IMR-90 (cell line): ENCODE data around the gene GRK2. TPM values are rescaled to one million over a fixed set of nuclear protein-coding genes. Genes with fewer than 3 reads are reported as not detected.

Experiments used
- ATAC-seq: fragments of 200-7000 bp; cut with Tn5 transposase; 2 replicates; pipeline ENCODE4 v1.9.1; 2020; ENCODE audit warnings: low read depth, mild to moderate bottlenecking, moderate library complexity
- BruUV-seq: library from RNA; stranded (reverse); fragments of 400-500 nt; replicated peaks from 2 replicates; lab custom pipeline; 2021; lab: Mats Ljungman, UMichigan
- CTCF ChIA-PET: fragments of 300-600 bp; formaldehyde crosslinking; extraction: SDS; loops from one replicate; lab custom pipeline; 2021; ENCODE audit warnings: antibody characterized with exemption; lab: Yijun Ruan, JAX
- POLR2A ChIA-PET: fragments of 300-600 bp; sonication (Branson Sonifier 250); formaldehyde crosslinking; loops from one replicate; lab custom pipeline; 2022; ENCODE audit warnings: antibody characterized with exemption; ENCODE audit not compliant: unreplicated experiment; lab: Charles Lee
- DNase-seq: peaks from one replicate; pipeline ENCODE4 v3.0.0; 2013
- H2AFZ ChIP-seq: replicated peaks from 2 replicates; pipeline ENCODE3; 2013; ENCODE audit warnings: low read length, mild to moderate bottlenecking; ENCODE audit not compliant: poor library complexity
- H2AK5ac ChIP-seq: 2 replicates; pipeline ENCODE4 v1.6.1; 2013; ENCODE audit warnings: low read depth, low read length, inconsistent platforms
- H2AK9ac ChIP-seq: replicated peaks from 2 replicates; pipeline ENCODE3; 2013; ENCODE audit warnings: mild to moderate bottlenecking, low read depth, low read length, moderate library complexity; ENCODE audit not compliant: poor library complexity
- H2BK120ac ChIP-seq: 2 replicates; pipeline ENCODE4 v1.6.1; 2013; ENCODE audit warnings: low read depth, low read length, inconsistent platforms
- H2BK15ac ChIP-seq: 3 replicates; pipeline ENCODE4 v1.6.1; 2013; ENCODE audit warnings: low read depth, low read length, inconsistent platforms
- H2BK20ac ChIP-seq: 2 replicates; pipeline ENCODE4 v1.6.1; 2013; ENCODE audit warnings: low read depth, mild to moderate bottlenecking, inconsistent platforms, low read length, moderate library complexity
- H2BK5ac ChIP-seq: 2 replicates; pipeline ENCODE4 v1.6.1; 2013; ENCODE audit warnings: mild to moderate bottlenecking, low read depth, low read length, inconsistent platforms; ENCODE audit not compliant: poor library complexity, severe bottlenecking
- H3K14ac ChIP-seq: replicated peaks from 2 replicates; pipeline ENCODE4 v1.6.1; 2013; ENCODE audit warnings: low read depth, low read length, inconsistent platforms
- H3K18ac ChIP-seq: 2 replicates; pipeline ENCODE4 v1.6.1; 2013; ENCODE audit warnings: low read depth, low read length, control low read depth
- H3K23ac ChIP-seq: 2 replicates; pipeline ENCODE4 v1.6.1; 2013; ENCODE audit warnings: low read depth, low read length, inconsistent platforms
- H3K27ac ChIP-seq: 2 replicates; pipeline ENCODE4 v1.5.1; 2013; ENCODE audit warnings: mild to moderate bottlenecking, control low read depth, low read length; ENCODE audit not compliant: insufficient read depth
- H3K27me3 ChIP-seq: 2 replicates; pipeline ENCODE4 v1.6.1; 2013; ENCODE audit warnings: low read length; ENCODE audit not compliant: control insufficient read depth, insufficient read depth
- H3K36me3 ChIP-seq: 2 replicates; pipeline ENCODE4 v1.6.1; 2013; ENCODE audit warnings: low read length, mixed read lengths; ENCODE audit not compliant: control insufficient read depth, insufficient read depth
- H3K4ac ChIP-seq: 2 replicates; pipeline ENCODE4 v1.6.1; 2013; ENCODE audit warnings: low read depth, low read length, inconsistent platforms
- H3K4me1 ChIP-seq: 2 replicates; pipeline ENCODE4 v1.6.1; 2013; ENCODE audit warnings: low read length, mixed read lengths; ENCODE audit not compliant: control insufficient read depth, insufficient read depth
- H3K4me2 ChIP-seq: 2 replicates; pipeline ENCODE4 v1.6.1; 2013; ENCODE audit warnings: low read depth, mild to moderate bottlenecking, control low read depth, low read length, moderate library complexity
- H3K4me3 ChIP-seq: 2 replicates; pipeline ENCODE4 v1.5.1; 2013; ENCODE audit warnings: low read depth, mild to moderate bottlenecking, control low read depth, low read length, moderate library complexity; ENCODE audit not compliant: insufficient read depth
- H3K56ac ChIP-seq: 2 replicates; pipeline ENCODE4 v1.6.1; 2013; ENCODE audit warnings: low read length, inconsistent platforms; ENCODE audit not compliant: insufficient read depth; ENCODE audit errors: extremely low read depth
- H3K79me1 ChIP-seq, 2 experiments: 2 replicates each; pipeline ENCODE4 v1.6.1; 2013; ENCODE audit warnings: low read length in 2 of 2, inconsistent platforms in 1 of 2, low read depth in 1 of 2
- H3K9ac ChIP-seq: 2 replicates; pipeline ENCODE4 v1.6.1; 2013; ENCODE audit warnings: low read depth, low read length, control low read depth
- H3K9me1 ChIP-seq: 2 replicates; pipeline ENCODE4 v1.6.1; 2013; ENCODE audit warnings: low read length, inconsistent platforms; ENCODE audit not compliant: insufficient read depth
- H3K9me3 ChIP-seq: 2 replicates; pipeline ENCODE4 v1.6.1; 2013; ENCODE audit warnings: low read length; ENCODE audit not compliant: control insufficient read depth, insufficient read depth
- H4K20me1 ChIP-seq: 2 replicates; pipeline ENCODE4 v1.6.1; 2013; ENCODE audit warnings: low read length, inconsistent platforms; ENCODE audit not compliant: insufficient read depth
- H4K5ac ChIP-seq: 2 replicates; pipeline ENCODE4 v1.6.1; 2013; ENCODE audit warnings: mild to moderate bottlenecking, low read depth, low read length, control low read depth
- H4K8ac ChIP-seq, 2 experiments: 2 replicates each; pipeline ENCODE4 v1.6.1; 2013; ENCODE audit warnings: low read depth in 2 of 2, low read length in 2 of 2, control low read depth in 1 of 2, inconsistent platforms in 1 of 2
- H4K91ac ChIP-seq: 2 replicates; pipeline ENCODE4 v1.6.1; 2013; ENCODE audit warnings: low read depth, low read length, inconsistent platforms; ENCODE audit not compliant: insufficient read depth
- CHD1 ChIP-seq: IDR thresholded peaks from 2 replicates; pipeline ENCODE4 v1.6.1; 2012; ENCODE audit warnings: low read depth, low read length, improper control_type of control experiment
- ELK1 ChIP-seq: fragments of 150-350 bp; IDR thresholded peaks from 2 replicates; pipeline ENCODE4 v1.6.1; 2016; ENCODE audit warnings: low read depth, mild to moderate bottlenecking, low read length, moderate library complexity, borderline replicate concordance
- MAFK ChIP-seq: IDR thresholded peaks from 2 replicates; pipeline ENCODE4 v1.6.1; 2012; ENCODE audit warnings: low read depth, low read length, improper control_type of control experiment
- MXI1 ChIP-seq: IDR thresholded peaks from 2 replicates; pipeline ENCODE4 v1.6.1; 2012; ENCODE audit warnings: low read depth, mild to moderate bottlenecking, low read length, moderate library complexity, borderline replicate concordance
- POLR2A ChIP-seq: IDR thresholded peaks from 2 replicates; pipeline ENCODE4 v1.6.1; 2012; ENCODE audit warnings: mild to moderate bottlenecking, low read depth, low read length
- RAD21 ChIP-seq: IDR thresholded peaks from 2 replicates; pipeline ENCODE4 v1.6.1; 2012; ENCODE audit warnings: low read length, improper control_type of control experiment
- USF2 ChIP-seq: fragments of 150-350 bp; IDR thresholded peaks from 2 replicates; pipeline ENCODE4 v1.6.1; 2017; ENCODE audit warnings: mild to moderate bottlenecking, antibody characterized with exemption, low read length, low read depth
- WGBS, 2 experiments: methylation state at CpG; one replicate each; pipeline versions ENCODE4 v1.1.5 to v1.1.7; 2013; ENCODE audit warnings: missing lambda C conversion rate in 2 of 2; ENCODE audit not compliant: insufficient read length in 1 of 2; ENCODE audit errors: extremely low coverage in 2 of 2; 5-methylcytosine and 5-hydroxymethylcytosine counted together
- dilution Hi-C: fragments of 300-500 bp; cut with HindIII; formaldehyde crosslinking; loops from one replicate; pipeline ENCODE4 v1.14.3; 2018; ENCODE audit warnings: low sequenced_read_pairs; ENCODE audit not compliant: unreplicated experiment
- in situ Hi-C: fragments of 300-500 bp; cut with MboI; formaldehyde crosslinking; loops from 3 replicates; pipeline ENCODE4 v1.14.3; 2019; ENCODE audit warnings: low sequenced_read_pairs, inconsistent platforms, mixed read lengths
- intact Hi-C: fragments of 100-400 bp; cut with micrococcal nuclease; formaldehyde crosslinking; loops from 2 replicates; pipeline ENCODE4 v1.10.0; 2022
- polyA plus RNA-seq, 3 experiments: library from polyadenylated mRNA; depleted of rRNA; stranded (reverse); fragments of >200 nt; gene quantifications; 2 replicates each; pipeline ENCODE4 v1.2.3, GENCODE V29; 2012; ENCODE audit warnings: low replicate concordance in 1 of 3
- total RNA-seq: library from RNA; depleted of rRNA; stranded (reverse); fragments of >200 nt; gene quantifications from 2 replicates; pipeline ENCODE4 v1.2.3, GENCODE V29; 2012

Gene GRK2
- total and polyA plus RNA-seq, 2 of the 4 experiments (the other 2 are of a cell fraction): 26.7 to 41.8 TPM

GRCh38 chr11:67271541-67272284, 5.4 kb downstream of the GRK2 start:
- no peak overlapping the region for H3K18ac ChIP-seq
- POLR2A ChIA-PET: no interaction called here

More at GRCh38 chr11:67271541-67272284, 5.4 kb downstream of the GRK2 start:
- in situ Hi-C loops (no loop called here), dilution Hi-C loops (no loop called here), intact Hi-C loops (no loop called here)
- Histone ChIP-seq H2BK5ac (no peak overlapping the region), H3K27ac (no peak overlapping the region), H4K8ac (no peak overlapping the region), H3K4me2 (no peak overlapping the region), H3K4me1 (peaks cover 37% of the 10 kb centered on the region), H3K14ac (no peak overlapping the region), H3K9ac (no peak overlapping the region), H3K27me3 (no peaks in the 10 kb centered on the region), H3K4me3 (no peak overlapping the region), H2AFZ (no peak overlapping the region), H4K91ac (no peak overlapping the region), H2BK15ac (no peak overlapping the region), H2AK9ac (peak overlapping the region; percentile 45), H2AK5ac (0 out of 2 replicates have a peak overlapping the region, but pooled peaks have one; percentile 36), H4K5ac (no peak overlapping the region), H3K9me1 (peaks cover 39% of the 10 kb centered on the region), H3K4ac (no peak overlapping the region; the same call in 1 of the 2 replicates), H2BK120ac (no peak overlapping the region), H3K79me1 (peaks cover 28 to 98% of the 10 kb centered on the region in 2 experiments; a peak in 3 of 4 replicates), H4K20me1 (peaks cover 44% of the 10 kb centered on the region), H3K56ac (no peak overlapping the region), H3K36me3 (peaks cover 10% of the 10 kb centered on the region; the same call in 1 of the 2 replicates), H2BK20ac (no peak overlapping the region), H3K23ac (no peak overlapping the region), H3K9me3 (no peaks in the 10 kb centered on the region)
- CTCF ChIA-PET: no interaction called here
- ATAC-seq (no peak), DNase-seq (no peak)
- 96% methylated on average over 5 of the region's 19 CpGs; no CpG with 5 or more reads in 1 of the 2 experiments for WGBS, 2 experiments
- no TSS peak for BruUV-seq
- no peak for TF ChIP-seq CHD1
- no peak for TF ChIP-seq POLR2A
- no peak for TF ChIP-seq MXI1
- TF ChIP-seq ELK1: no peak
- no peak for TF ChIP-seq MAFK
- no peak for TF ChIP-seq RAD21
- TF ChIP-seq USF2: no peak
